ENCODE data around the gene TRIM63.

DNA sequence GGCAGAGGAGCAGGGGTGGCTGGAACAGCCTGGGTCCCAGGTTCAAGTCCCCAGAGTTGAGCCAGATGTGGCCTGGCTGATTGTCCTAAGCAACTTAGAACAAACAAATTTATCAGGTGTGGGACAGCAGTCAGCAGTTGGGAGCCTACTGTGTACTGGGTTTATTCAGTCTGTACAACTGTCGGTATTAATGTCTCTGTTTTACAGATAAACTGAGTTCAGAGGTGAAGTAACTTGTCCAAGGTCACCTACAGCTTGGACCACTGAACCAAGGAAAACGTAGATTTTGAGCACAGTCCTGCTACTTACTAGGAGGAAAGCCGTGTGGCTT, 14.6 kb upstream of the TRIM63 start:
- TF ChIP-seq, protein P1, sequence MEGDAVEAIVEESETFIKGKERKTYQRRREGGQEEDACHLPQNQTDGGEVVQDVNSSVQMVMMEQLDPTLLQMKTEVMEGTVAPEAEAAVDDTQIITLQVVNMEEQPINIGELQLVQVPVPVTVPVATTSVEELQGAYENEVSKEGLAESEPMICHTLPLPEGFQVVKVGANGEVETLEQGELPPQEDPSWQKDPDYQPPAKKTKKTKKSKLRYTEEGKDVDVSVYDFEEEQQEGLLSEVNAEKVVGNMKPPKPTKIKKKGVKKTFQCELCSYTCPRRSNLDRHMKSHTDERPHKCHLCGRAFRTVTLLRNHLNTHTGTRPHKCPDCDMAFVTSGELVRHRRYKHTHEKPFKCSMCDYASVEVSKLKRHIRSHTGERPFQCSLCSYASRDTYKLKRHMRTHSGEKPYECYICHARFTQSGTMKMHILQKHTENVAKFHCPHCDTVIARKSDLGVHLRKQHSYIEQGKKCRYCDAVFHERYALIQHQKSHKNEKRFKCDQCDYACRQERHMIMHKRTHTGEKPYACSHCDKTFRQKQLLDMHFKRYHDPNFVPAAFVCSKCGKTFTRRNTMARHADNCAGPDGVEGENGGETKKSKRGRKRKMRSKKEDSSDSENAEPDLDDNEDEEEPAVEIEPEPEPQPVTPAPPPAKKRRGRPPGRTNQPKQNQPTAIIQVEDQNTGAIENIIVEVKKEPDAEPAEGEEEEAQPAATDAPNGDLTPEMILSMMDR (conservative IDR thresholded peaks at IDR 0.05; ENCODE audit: low read depth, low read length) = no peak
- TF ChIP-seq EZH2phosphoT487 (IDR thresholded peaks at IDR 0.05; ENCODE audit: borderline replicate concordance, low read length) = no peak

Data from PC-3 (cell line).